ENCODE data around the gene DCD.

GRCh38 chr12:54641089-54641488 is 7.1 kb downstream of the DCD start:
- TF ChIP-seq MAX (IDR thresholded peaks at IDR 0.05; ENCODE audit: insufficient read depth, insufficient read length), result no peak
- TF ChIP-seq CTCF (IDR thresholded peaks at IDR 0.05; ENCODE audit: extremely low read depth in 1 of 2, insufficient read depth in 1 of 2, low read depth in 1 of 2, low read length in 2 of 2), result no peak
- TF ChIP-seq POLR2A (IDR thresholded peaks at IDR 0.05; ENCODE audit: low read depth, low read length), result no peak
- TF ChIP-seq GATA2 (IDR thresholded peaks at IDR 0.05; ENCODE audit: insufficient read depth, insufficient read length, low read depth, low read length), result no peak
- TF ChIP-seq EZH2 (IDR thresholded peaks at IDR 0.05; ENCODE audit: borderline replicate concordance, low read depth, low read length, severe bottlenecking), result no peak

All from endothelial cell of umbilical vein (primary cell).